Endometrial microvascular endothelial cells (primary cell): Measurements from ENCODE around the gene SPTB. TPM values are rescaled to one million over a fixed set of nuclear protein-coding genes. Genes with fewer than 3 reads are reported as not detected.

Source experiments
- in situ Hi-C: cut with HindIII; loops from 2 replicates; pipeline ENCODE4 v1.10.0; 2017; ENCODE audit warnings: low sequenced_read_pairs, low pct_unique_long_range_greater_than_20kb; ENCODE audit errors: inconsistent ontology term
- total RNA-seq: library from RNA; depleted of rRNA; stranded (reverse); fragments of >200 nt; gene quantifications from one replicate; pipeline ENCODE4 v1.2.3, GENCODE V29; 2015; ENCODE audit errors: inconsistent ontology term

Gene SPTB
- total RNA-seq, 1 donor from 2014 or later: not detected

DNA sequence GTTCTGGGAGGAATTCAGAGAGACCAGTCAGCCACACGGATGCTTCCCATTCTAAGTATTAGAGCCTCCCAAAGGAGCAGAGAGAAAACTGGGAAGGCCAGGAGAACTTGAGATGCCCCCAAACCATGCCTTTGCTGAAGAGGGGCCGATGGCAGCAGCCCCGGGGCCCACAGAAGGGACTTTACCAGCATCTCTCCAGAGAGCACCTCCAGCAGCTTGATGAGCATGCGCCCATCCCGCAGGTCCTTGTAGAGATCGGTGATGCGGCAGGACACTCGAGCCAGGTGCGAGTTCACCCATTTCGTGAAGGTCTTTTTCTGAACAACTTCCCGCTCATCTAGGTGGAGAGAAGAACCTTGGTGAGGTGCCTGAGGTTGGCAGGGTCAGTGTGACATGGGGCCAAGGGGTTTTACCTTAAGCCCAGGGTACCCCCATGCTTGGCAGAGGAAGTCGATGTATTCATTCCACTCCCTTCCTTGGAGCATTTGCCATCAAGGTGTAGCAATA lies 74.9 kb downstream of the SPTB start:
- in situ Hi-C loops: no loop called here

DNA sequence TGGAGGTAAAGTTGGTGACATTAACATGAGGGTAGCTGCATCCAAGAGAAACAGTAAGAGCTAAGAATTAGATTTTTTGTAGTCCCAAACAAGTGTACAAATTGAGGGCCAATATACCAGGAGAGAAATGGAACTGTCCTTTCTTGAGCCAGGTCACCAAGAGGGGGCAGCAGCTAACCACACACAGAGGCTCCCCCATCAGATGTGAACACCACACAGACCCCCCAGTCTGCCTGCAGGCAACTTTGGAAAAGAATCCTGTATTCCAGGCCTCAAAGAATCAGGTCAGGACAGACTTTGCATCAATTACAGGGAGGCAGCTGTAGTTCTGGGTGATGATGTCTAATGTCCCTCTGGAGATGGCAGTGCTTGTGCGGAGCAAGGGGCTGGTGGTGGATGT lies 77.9 kb downstream of the SPTB start:
- in situ Hi-C loops: no loop called here

DNA sequence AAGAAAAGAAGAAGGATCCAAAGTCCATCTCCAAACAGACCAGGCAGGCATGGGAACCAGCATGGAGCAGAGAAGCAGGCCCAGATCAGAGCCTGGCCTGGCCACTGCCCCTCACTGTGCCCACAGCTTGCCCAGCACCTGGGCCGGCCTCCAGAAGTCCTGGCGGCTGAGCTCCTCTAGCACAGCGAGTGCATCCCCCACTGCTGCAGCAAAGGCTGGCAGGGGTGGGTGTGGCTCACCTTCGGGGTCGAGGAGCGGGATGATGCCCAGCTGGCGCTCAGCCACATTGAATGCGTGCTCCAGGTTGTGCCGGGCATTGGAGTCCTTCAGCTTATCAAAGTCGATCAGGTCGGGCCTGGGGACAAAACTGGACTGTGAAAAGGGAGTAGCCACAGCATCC lies 78.7 kb downstream of the SPTB start:
- in situ Hi-C loops: no loop called here

DNA sequence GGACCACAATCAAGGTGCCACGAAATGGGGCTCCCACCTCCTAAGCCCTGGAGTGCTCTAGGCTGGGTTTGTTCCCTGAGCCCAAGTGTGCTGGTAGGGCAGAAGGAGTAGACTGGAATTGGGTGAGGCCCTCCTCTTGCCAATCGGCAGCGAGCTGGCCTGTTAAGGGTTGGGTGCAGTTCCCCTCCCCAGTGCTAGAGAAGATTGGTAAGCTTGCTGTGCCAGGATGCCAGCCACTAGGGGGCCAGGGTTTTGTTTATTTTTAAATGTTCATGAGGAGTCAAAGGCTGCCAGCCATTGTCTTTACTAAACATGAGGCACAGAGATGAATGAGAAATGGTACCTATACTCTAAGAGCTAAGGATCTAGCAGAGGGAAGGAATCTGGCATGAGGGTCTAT lies 79.7 kb downstream of the SPTB start:
- in situ Hi-C loops: no loop called here

DNA sequence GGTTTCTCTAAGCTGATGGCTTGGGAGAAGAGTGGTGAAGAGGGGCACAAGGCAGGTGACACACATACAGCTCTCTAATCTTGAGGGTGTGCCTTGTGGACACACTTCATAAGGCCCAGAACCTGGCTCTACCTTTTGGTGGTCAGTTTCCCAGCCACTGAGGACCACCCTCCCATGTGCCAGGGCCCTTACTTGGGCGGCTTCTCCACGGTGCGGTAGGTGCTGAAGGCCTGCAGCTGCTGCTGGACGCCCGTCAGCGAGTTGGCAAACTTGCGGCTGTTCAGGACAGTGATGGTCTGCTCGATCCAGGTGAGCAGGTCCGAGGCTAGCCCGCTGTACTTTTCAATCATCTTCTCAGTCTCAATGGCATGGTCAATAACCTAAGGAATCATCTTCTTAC lies 80.2 kb downstream of the SPTB start:
- in situ Hi-C loops: no loop called here

DNA sequence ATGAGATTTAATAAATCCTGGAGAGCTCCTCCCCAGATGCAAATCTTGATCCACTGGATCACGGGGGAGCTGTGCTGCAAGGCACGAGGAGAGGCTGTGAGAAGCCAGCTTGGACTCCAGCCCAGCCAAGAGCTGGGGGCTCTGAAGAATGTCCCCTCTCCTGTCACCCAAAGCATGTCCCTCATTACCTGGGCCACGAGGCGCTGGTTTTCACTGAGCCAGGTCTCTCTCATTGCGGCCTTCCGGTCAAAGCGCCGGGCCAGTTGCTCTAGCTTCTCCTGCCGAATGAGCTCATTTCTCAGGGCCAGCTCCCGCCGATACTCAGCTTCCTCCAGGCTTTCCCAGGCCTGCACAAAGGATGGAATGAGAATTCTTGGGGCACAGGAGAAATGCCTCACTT lies 83.3 kb downstream of the SPTB start:
- in situ Hi-C loops: no loop called here

DNA sequence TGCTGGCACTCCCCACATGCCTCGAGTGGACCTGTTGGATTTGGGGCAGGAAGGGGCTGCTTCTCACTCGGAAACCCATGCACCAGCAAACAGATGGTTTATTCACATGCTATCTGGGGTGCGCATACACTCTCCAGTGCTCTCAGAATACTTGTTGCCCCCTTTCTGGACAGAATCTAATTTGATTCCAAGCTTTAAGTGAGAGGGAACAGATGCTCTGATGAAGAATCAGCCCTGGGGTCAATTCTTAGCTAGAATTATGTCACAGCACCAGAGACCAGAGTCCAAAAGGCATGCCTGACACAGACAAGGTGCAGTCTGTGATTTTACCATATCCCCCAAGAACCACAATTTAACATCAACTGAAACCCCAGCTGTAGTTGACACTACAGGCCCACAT lies 83.8 kb downstream of the SPTB start:
- in situ Hi-C loops: no loop called here

DNA sequence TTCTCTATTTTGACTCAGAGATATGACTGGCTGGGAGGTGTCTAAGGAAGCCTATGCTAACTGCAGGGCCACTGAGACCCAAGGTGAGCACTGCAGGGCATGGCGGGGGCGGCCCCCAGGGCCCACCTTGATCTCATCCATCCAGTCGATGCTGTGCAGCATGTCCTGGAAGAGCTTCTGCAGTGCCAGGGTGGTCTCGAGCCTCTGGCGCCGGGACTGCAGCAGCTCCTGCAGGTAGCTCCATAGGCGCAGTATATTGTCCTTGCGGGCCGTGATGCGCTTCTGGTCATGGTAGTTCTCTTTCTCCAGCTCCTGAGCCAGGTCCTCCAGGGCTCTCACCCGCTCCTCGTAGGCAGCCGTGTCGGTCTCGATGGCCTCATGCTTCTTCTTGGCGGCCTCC lies 84.5 kb downstream of the SPTB start:
- in situ Hi-C loops: no loop called here

DNA sequence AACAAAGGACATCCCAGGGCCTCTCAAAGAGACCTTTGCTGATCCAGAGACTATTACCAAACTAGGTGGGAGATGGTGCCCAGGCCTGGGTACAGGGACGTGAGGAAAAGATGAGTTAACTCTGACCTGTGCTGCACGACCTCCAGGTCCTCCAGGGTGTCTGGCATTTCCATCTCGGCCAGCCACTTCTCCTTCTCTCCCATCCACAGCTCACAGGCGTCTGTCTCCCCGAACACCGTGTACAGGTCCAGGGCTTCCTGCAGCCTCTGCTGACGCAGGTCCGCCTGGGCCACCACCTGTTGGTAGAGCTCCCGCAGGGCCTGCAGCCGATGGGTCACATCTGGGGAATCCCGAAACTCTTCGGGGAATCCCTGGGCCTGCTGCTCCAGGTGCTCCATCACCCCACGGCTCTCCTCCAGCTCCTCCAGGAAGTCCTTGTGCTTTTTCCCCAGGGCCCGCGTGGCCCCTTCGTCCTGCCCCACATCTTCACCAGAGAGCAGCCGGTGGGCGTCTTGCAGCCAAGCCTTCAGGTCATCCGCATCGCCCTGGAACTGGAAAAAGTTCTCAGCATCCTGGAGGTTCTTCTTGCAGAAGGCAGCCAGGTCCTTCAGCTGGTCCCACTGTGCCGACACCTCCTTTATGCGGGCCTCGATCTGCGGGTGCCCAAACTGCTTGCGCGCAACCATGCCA lies 86.7 kb downstream of the SPTB start:
- in situ Hi-C loops: no loop called here

DNA sequence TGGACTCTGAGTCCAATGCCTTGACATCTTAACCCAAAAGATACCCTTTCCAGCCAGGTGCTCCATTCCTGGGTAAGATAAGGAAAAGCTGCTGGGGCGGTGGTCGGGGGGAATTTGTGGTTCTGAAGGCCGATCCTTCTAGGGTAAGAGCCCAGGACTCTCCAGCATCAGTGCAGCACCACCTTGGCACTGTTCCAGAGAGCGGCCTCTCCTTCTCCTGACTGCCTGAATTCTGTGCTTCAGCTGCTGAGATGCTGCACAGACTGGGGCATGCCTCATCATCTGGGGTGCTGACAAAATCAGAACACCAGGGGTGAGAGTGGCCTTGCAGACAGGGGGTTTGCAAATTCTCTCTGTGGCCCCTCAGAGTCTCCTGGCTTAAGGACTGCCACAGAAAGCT lies 87.5 kb downstream of the SPTB start:
- in situ Hi-C loops: no loop called here

DNA sequence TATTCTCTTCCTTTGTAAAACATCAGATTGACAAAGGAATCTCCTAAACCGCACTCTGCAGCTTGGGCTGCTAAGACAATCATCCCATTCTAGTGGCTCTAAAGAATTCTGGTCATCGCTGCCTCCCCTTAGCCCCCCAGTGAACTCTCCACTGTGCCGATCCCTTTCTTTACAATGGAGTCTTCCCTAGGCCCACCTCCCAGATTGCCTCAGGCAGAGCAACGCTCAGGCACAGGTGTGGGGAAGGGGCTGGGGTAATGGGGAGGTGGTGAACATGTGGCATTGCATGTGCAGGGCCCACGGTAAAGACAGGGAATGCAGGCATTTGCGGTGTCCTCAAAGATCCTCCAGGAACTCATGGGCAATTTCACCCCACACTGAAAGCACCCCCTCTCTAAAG lies 89.2 kb downstream of the SPTB start:
- in situ Hi-C loops: no loop called here

DNA sequence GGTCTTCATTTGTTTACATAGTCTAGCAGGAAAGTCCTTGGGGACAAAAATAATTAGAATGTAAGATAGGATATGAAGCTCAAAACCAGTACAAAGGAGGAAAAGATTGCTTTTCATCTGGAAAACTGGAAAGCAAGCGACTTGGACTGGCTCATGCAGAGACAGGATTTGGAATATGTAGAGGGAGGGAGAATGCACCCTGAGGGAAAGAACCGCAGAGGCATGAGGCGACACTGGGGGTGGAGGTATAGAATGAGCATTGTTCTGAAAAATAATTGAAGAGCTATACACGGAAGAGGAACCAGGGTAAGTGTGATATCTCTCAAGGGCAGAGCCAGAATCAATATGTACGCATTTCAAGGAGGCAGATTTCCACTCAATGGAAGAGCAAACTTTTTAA lies 90.0 kb downstream of the SPTB start:
- in situ Hi-C loops: no loop called here

DNA sequence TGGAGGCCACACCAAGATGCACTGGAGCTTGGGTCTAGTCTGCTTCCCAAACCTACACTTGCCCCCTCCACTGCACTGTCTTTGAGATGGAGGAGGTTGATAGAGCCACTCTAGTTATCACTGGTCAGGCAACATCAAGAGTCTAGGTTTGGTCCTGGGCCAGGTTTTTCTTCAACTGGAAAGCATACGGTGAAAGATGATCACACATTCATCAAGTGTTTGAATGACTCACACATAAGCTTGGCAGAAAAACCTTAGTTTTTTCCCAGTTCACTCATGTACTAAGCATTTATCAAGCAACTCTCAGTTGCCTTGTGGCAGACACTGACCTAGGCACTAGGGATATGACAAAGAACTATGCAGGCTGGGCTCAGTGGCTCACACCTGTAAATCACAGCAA lies 91.0 kb downstream of the SPTB start:
- in situ Hi-C loops: no loop called here

DNA sequence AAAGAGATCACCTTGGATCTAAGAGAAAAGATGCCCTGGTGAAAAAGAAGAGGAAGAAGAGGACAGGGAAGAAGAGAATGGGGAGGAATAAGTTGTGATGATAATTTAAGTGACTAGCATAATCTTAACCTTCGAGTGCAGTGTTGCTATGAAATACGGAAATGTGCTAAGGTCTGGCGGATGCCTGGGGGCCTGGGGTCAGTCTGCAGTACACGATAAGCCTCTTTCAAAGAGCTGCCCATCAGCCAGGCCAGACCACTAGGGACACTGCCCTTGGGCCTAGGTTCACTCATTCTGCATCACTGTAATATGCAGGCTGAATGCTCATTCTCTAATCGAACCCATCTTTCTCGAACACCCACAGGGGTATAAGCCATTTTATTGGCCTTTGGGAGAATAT lies 92.1 kb downstream of the SPTB start:
- in situ Hi-C loops: no loop called here

DNA sequence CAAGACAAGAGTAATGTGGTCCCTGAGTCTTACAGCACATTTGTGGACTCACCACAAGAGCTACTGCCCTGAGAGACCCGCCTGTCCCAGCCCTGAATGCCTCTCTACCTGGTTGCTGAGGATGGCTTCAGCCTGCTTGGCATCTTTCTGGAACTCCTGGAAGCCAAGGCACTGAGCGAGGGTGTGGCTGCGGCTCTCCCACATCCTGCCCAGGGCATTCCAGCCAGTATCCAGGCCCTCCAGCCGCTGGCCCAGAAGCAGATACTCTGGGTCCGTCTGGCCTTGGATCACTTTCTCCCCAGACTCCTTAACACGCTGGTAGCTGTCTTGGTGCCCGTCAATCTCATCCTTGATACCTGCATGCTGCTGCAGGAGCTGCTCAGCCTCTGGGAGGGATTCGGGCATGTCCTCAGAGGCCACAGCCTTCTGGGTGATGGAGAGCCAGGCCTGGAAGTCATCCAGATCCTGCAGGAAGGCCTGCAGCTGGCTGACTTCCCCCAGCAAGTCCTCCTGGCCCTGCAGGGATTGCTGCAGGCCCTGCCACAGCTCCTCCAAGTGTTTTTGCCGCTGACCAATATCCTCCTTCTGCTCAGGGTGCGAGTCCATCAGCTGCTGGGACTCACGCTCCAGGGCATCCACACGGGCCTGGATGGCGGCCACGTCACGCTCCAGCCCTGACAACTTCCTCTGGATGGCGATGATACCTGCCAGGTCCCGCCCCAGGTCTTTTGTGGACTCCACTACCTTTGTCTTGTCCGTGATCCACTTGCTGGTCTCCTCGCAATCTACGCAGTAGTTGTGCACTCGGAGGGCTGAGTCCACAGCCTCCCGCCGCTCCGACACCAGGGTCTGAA lies 93.2 kb downstream of the SPTB start:
- in situ Hi-C loops: no loop called here

DNA sequence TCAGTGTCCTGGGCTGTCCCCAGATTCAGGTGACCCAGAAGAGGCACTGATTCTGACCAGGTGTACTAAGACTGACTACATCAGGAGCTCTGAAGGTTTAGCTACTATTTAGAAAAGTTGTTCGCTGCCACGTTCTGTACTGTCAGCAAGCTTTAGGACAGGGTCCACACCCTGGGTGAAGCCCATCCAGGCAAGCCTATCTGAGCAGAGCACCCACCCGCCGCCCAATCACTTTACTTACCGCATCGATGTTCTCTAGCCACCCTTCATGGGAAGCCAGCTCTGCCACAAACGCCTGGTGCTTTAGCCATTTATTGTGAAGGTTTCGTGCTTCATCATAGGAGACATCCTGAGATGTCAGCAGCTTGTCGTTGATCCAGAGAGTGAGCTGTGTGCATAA lies 95.7 kb downstream of the SPTB start:
- in situ Hi-C loops: no loop called here

DNA sequence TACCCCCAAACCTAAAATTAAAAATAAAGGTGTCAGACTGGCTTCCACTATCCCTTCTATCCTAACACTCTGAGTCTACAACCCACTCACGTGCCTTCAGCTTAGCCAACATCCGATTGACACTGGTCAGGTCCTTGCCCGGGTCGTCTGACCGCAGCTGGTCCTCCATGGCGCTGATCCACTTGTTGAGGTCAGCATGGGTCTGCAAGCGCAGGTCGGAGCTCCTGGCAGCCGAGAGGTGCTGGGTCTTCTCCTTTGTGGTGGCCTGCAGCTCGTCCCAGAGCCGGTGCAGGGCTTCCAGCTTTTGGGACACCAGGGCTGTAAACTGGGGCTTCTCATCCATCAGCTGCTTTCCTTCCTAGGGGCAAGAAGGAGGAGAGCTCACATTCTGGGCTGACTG lies 97.5 kb downstream of the SPTB start:
- in situ Hi-C loops: no loop called here

DNA sequence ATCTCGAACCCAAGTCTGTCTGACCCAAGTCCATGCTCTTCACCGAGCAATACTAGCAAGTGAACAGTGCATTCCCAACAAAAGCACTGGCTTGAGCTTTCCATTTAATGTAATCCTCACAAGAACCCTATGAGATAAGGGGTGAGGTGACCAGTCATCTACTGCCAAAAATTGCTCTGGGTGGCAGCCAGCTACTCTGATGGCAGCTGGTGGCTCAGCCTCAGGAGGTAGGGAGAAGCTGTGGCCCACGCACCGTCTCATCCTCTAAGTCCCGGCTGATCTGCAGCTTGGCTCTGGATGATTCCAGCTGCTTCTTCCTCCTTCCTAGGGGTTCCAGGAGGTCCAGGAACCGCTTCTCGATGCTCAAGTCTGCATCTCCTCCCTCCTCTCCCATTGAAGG lies 100.2 kb downstream of the SPTB start:
- in situ Hi-C loops: no loop called here

DNA sequence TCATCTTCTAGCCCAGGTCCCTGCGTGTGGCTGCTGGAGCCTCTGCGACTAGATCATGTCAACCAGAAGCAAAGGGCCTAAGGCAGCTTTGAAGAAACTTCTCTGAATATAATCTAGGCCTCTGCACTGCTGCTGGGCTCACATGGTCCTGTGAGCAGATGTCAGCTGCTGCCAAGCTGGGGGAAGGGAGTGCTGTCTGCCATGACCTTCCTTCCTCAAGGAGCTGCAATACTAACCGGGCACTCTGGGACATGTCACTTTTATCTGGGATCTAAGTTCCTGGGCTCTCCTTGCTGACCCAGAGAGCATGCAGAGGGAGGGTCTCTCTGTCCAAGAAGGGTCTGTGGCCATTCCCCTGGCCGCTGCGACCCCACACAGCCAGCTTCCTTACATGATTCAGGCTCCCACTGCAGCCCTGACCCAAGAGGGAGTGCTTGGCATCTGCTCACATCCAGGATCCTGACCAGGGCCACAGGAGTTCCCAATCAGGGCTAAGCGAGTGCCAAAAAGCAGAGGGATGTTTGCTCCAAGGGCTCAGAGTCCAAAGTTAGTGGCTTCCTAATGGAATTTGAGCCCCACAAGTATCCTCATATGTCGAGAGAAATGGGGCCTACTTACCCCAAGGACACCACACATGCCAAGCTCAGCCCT lies 101.5 kb downstream of the SPTB start:
- in situ Hi-C loops: no loop called here

DNA sequence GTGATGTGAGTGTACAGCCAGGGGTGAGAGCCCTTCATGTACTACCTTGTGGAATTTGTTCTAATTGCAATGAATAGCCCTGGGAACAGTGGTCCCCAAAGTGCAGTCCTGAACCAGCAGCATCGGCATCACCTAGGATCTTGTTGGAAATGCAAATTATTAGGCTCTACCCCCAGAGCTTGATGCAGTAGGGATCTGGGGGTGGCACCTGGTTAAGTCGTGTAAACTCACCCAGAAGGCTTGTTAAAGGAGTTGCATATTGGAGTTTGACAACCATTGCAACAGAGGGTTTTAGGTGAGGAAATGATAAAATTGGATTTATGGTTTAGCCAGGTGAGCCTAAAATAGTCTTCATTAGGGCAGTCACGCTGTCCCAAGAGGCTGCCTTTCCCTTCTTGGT lies 102.2 kb downstream of the SPTB start:
- in situ Hi-C loops: no loop called here
